HG03095 (cell line): ENCODE results near the gene HTD2.
"Not testable (repeated sequence)": the region's sequence is repeated elsewhere in the genome, so short reads cannot be mapped to it uniquely, and the experiment has no call there.

Source experiments
- ATAC-seq: cut with Tn5 transposase; IDR thresholded peaks from one replicate; pipeline ENCODE4 v1.9.1; 2021; ENCODE audit warnings: moderate library complexity; ENCODE audit not compliant: unreplicated experiment

Gene HTD2

DNA sequence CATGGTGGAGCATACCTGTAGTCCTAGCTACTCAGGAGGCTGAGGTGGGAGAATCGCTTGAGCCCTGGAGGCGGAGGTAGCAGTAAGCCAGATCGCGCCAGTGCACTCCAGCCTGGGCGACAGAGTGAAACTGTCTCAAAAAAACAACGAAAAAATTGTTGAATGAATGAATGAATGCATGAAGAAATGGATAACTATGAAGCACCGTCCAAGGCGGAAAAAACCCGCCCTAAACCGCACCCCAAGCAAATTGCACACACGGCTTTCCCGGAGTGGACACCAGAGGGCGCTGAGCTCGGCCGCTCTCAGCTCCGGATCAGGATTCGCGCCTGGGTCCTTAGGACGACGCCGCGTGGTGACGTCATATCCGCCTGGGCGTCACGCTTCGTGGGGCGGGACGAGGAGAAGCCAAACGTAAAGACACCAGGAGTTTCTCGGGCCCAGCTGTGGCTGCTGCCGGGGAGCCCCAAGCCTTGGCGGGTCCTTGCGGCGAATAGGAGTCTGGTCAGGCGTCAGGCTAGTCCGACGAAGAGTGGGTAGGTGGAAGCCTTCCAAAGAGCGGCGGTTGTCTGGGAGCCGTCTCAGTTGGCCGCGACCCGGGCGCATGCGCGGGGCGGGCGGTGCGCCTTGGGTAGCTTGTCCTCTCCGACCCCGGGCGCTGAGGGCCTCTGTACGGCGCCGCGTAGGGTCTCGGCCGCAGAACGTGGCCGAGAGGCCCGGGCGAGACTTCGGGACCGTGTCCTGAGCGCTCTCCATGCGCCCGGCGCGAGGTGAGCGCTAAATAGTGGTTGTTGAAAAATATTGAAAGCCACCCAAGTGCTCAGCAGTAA, at the start of gene HTD2, which contains the start of gene RPP14:
Gene HTD2 (plus strand): TSS at position 639 of the 830 bp plus-strand sequence. CDS start 11,094 bp downstream, outside the sequence.
Gene RPP14 (plus strand): TSS at position 364 of the 830 bp plus-strand sequence. CDS start 4,085 bp downstream, outside the sequence.
- ATAC-seq: peak; percentile 86

DNA sequence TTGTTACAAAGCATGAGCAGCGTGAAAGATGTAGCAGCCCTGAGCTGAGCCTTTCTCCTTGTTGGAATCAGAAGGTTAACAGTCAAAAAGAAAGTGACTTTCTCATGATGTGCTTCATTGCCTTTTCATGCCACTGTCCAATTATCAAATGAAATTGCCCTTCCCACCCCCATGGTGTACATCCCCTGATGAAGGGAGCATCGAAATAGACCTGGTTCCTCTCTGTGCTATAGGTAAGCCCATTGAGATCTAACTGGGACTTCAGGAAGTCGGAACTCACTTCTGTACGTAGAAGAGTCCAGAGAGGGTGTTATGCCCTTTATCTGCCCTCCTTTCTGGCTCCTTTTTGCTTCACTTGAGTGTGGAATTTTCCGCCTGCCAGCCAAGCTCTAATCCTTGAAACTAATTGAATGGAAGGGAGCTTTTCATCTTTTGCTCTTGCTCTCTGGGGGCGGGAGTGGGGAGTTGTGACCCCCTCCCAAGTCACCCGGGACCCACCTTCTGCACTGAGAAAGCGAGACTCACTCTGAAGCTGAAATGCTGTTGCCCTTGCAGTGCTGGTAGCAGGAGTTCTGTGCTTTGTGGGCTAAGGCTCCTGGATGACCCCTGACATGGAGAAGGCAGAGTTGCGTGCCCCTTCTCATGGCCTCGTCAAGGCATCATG, 47.8 kb upstream of the HTD2 start:
- no peak for ATAC-seq

DNA sequence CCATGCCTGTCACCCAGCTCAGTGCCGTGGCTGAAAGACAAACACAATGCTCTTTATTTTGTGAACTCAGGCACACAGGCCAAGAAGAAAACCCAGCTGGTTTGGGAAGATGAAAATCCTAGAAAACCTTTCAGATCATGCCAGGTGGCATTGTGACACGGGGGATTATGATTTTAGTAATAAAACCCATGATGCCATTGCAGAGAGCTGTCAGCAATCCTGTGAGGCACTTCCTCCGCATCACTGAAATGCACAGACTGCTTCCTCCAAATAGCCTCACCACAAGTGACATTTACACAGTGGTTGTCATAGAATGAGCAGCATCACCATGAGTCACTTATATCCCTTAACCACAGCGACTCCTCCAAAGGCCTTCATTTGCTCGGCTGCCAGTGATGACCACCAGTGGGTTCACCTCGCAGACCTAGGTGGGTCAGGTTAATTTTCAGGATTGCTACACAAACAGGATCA, 46.0 kb upstream of the HTD2 start:
- no peak for ATAC-seq

DNA sequence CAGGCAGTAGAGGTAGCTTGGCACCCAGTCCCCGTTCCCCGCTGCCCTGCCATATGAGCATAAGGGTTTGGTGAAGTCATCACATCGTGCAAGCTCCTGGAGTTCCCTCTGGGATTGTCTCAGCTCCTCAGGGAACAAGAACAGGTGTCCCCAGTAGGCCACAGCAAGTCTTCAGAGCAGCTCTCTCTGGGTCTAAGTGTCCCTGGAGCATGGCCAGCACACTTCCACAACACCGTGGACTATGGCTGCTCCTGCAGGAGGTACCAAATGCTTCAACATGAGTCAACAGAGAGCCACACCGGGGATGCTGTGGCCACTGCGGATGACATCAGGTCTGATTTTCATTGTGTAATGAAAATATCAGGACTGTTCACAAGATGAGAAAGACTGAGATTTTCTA, 45.6 kb upstream of the HTD2 start:
- no peak for ATAC-seq

DNA sequence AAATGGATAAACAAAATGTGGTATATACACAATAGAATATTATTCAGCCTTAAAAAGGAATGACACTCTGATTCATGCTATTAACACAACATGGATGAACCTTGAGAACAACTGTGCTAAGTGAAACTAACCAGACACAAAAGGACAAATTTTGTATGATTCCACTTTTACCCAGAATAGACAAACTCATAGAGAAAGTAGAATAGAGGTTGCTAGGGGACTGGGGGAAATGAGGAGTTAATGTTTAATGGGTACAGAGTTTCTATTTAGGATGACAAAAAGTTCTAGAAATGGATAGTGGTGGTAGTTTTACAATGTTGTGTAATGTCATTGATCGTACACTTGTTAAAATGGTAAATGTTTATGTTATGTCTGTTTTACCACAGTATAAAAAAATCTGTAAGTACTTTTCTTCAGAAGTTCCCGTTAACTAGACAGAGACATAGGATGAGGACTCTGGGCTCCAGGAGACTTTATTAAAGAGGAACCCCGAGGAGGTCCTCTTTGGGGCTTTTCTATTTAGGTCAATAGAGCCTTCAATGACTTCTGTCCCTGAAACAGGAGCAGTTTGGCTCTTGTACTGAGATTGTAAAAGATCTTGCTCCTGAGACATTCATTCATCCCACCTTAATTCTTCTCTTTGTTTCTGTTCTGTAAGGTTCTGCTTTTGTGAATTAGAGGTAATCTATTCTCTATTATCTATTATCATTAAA, 44.2 kb upstream of the HTD2 start:
- peak; percentile 86 for ATAC-seq

DNA sequence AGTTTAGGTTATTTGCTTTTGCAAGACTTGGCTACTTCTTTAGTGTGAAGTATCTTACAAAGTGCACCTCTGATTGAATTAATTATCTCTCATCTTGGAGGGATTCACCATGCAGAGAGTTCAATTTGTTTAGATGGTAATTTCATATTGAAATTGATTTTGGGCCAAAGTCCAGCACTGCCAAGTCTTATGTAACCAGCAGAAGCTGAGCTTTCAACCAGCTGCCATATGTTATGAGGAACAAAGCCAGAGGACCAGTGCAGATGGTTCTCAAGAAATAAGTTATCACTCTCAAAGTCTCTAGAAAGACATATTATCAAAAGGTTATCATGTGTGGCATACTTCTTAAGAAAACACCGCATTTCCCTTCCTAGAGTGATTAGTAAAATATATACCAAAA, 39.7 kb upstream of the HTD2 start:
- no peak for ATAC-seq

DNA sequence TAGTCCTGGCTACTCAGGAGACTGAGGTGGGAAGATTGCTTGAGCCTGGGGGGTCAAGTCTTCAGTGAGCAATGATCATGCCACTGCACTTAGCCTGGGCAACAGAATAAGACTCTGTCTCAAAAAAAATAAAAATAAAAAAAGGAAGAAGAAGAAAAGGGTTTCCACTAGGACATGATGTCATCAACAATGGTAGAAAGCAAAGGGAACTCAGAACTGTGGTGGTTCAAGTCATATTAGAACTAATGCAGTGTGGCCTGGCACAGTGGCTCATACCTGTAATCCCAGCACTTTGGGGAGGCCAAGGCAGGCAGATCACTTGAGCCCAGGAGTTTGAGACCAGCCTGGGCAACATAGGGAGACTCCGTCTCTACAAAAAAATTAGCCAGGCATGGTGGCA, 38.8 kb upstream of the HTD2 start:
- ATAC-seq: not testable (repeated sequence)

DNA sequence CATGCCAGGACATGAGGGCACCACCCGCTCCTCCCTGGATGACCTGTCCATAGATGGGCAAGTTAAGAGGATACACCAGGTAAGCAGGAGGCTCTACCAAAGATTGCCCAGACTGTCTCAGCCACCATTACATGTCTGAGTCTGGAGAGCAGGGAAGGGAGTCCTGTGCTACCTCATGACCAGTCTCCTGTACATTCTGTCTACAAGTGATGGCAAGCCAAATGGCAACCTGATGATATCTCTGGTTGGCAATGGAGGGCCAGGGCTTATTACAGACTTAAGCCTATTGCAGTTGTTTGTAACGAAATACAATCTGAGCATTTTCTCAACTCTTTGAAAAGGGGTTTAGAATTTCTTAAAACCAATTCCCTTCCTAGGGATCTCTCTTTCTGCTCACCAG, 37.0 kb upstream of the HTD2 start:
- ATAC-seq: no peak

DNA sequence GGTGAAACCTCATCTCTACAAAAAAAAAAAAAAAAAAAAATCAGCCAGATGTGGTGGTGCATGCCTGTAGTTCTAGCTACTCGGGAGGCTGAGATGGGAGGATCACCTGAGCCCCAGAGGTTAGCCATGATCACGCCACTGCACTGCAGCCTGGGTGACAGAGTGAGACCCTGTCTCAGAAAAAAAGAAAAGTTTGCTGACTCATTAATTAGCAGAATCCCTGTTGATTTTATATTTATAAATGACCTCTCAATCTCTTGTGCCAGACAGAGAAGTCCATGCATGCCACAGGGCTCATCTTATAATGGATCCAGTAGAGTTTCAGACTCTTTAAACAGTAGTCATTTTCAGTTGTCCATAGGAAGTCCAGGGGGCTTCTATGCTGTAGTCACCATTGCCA, 35.8 kb upstream of the HTD2 start:
- no peak for ATAC-seq

DNA sequence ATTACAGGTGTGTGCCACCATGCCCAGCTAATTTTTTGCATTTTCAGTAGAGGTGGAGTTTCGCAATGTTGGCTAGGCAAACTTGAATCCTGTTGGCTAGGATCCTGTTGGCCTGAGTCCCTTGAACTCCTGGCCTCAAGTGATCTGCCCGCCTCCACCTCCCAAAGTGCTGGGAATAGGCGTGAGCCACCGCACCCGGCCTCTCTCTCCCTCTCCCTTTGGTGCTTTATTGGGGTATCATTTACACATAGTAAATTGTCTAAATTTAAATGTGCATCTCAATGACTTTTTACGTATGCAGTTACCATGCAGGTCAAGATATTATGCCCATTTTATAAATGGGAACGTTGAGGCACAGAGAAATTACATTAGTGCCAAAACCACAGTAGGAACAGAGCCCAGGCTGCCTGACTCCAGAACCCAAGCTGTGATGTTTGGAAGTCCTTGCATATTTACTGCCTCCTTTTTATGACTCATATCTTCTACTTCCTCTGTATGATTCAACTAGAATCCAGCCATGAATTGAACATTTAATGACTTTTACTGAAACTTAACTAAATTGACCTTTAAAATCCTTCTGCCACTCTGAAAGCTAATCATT, 34.3 kb upstream of the HTD2 start:
- no peak for ATAC-seq

DNA sequence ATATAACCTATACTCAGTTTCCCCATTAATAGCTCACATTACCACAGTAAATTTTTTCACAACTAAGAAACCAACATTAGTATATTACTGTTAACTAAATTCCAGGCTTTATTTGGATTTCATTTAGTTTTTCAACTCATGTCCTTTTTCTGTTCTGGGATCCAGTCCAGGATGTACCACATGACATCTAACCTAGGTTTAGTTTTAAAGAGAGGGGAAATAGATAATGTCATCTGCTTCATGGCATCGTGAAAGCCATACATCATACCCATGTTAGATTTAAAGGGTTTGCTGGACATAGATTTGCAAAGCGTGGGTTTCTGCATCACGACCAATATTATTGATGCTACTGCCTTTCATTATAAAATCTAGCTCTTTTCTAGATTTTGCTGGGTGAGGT, 33.4 kb upstream of the HTD2 start:
- no peak for ATAC-seq

DNA sequence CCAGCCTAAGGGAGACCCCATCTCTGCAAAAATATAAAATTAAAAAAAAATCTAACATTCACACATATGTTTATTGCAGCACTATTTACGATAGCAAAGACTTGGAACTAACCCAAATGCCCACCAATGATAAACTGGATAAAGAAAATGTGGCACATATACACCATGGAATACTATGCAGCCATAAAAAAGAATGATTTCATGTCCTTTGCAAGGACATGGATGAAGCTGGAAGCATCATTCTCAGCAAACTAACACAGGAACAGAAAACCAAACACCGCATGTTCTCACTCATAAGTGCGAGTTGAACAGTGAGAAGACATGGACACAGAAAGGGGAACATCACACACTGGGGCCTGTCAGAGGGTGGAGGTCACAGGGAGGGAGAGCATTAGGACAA, 33.0 kb upstream of the HTD2 start:
- ATAC-seq: not testable (repeated sequence)

DNA sequence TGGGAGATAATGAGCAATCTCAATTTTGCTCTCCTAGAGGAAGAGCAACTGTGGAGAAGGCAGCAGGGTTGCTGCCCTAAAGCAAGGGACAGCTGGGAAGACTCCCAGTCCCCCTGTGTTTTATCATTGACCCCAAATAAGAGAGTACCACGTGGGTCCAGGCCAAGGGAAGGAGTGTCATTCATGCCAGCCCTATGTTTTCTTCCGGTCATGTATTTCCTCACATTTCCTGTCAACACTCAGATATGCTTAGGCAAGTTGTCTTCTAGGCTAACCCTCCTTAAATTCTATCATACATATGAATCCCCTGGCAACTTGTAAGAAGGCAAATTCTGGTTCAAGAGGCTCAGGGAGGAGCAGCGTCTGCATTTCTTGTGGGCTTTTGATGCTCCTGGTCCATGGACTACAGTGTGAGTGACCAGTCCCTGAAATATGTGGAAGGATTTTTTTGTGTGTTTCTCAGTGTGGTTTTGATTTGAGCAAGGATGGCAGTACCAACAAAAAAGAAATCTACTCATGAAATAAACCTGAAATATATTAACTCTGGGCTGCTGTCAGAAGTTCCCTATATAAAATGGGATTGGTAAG, 32.2 kb upstream of the HTD2 start:
- no peak for ATAC-seq

DNA sequence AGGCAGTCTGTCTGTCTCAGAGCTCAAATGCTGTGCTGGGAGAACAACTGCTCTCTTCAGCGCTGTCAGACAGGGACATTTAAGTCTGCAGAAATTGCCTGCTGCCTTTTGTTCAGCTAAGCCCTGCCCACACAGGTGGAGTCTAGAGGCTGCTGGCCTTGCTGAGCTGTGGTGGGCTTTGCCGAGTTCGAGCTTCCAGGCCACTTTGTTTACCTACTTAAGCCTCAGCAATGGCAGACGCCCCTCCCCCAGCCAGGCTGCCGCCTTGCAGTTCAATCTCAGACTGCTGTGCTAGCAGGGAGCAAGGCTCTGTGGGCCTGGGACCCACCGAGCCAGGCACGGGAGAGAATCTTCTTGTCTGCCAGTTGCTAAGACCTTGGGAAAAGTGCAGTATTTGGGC, 25.3 kb upstream of the HTD2 start:
- no peak for ATAC-seq

DNA sequence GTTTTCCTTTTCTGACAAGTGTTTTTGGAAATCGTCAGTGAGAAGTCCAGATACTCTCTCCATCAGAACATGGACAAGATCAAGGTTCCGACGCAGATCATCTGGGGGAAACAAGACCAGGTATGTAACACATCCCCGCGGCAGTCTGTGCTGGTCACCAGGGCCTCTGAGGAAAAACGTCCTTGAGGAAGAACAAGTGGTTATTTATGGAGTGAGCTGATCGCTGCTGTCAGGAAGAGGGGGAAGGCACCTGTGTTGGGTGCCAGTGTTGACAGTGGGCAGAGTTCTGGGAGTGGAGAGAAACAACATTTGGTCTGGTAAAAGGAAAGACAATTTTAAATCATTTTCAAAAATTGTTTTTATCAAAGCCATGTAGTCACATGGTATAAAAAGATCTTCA, 21.0 kb upstream of the HTD2 start:
- no peak for ATAC-seq

DNA sequence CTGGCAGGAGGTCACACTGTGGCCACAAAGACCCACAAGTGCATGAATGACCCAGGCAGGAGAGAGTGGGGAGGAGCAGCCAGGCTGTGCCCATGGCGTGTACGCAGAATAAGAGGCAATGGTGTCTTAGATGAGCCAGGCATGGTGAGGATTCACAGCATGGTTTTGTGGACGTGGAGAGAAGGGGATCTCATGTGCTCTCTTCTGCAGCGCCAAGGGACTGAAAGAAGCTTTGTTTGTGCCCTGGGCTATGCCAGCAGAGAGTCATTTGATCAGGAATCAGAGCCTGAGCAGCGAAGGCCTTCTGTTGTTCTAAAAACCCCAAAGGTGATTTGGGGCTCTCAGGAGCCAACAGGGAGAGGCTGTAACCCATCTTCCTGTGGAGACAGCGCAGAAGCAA, 19.0 kb upstream of the HTD2 start:
- no peak for ATAC-seq

DNA sequence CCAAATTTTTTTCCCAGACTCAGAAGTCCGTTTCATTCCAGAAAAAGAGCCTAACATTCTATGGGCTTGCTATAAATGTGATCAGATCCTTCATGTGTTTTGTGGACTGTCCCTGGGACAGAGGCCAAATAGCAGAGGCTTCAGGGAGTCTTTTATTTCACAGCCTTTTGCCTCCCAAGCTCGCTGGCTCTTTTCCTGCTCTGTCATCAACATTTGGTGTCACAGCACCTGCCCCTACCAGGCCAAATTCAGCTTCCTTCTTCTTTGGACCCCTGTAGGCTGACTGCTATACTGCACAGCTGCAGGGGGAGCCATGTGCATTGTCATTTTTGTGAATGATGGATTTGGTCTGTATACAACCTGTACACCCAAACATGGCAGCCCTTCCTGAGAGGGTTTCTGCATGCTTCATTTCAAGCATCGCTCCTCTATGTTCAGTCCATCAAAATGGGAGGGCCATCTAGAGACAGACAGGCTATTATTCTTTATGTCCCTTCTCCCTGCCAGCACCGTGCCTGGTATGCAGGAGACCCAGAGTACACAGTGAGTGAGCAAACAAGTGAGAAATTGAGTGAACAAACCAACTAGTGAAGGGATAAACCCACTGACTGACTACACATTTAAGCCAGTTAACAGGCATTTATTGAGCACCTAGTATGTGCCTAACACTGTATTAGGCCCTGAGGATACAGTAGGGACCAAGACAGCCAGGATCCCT, 18.1 kb upstream of the HTD2 start:
- ATAC-seq: no peak

DNA sequence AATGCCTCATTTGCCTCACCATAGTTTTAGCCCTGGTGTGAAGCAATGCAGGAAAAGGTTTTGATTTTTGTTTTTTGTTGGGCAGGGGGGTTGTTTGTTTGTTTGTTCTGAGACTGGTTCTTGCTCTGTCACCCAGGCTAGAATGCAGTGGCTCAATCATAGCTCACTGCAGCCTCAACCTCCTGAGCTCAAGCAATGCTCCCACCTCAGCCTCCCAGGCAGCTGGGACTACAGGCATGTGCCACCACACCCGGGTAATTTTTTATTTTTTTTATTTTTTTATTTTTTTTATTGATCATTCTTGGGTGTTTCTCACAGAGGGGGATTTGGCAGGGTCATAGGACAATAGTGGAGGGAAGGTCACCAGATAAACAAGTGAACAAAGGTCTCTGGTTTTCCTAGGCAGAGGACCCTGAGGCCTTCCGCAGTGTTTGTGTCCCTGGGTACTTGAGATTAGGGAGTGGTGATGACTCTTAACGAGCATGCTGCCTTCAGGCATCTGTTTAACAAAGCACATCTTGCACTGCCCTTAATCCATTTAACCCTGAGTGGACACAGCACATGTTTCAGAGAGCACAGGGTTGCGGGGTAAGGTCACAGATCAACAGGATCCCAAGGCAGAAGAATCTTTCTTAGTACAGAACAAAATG, 17.2 kb upstream of the HTD2 start:
- not testable (repeated sequence) for ATAC-seq

DNA sequence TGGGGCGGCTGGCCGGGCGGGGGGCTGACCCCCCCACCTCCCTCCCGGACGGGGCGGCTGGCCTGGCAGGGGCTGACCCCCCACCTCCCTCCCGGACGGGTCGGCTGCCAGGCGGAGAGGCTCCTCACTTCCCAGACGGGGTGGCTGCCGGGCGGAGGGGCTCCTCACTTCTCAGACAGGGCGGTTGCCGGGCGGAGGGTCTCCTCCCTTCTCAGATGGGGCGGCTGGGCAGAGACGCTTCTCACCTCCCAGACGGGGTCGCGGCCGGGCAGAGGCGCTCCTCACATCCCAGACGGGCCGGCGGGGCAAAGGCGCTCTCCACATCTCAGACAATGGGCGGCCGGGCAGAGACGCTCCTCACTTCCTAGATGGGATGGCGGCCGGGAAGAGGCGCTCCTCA, 15.9 kb upstream of the HTD2 start:
- not testable (repeated sequence) for ATAC-seq
